GM11168 (cell line): ENCODE measurements around the gene ISLR2.
"Not testable (repeated sequence)": the region's sequence is repeated elsewhere in the genome, so short reads cannot be mapped to it uniquely, and the experiment has no call there.

Source experiments
- in situ Hi-C: fragments of 300-500 bp; cut with MboI; formaldehyde crosslinking; loops from one replicate; pipeline ENCODE4 v1.12.0; 2022; ENCODE audit warnings: low sequenced_read_pairs; ENCODE audit not compliant: unreplicated experiment

ISLR2 gene

GRCh38 chr15:74155766-74156417 lies 25.5 kb downstream of the ISLR2 start:
- in situ Hi-C loops, result no loop called here

- in situ Hi-C loops, result no loop called here
These were observed 26.5 kb downstream of the ISLR2 start for GRCh38 chr15:74156678-74157411.

- in situ Hi-C loops, result no loop called here
These were observed 27.8 kb downstream of the ISLR2 start for GRCh38 chr15:74157868-74158827.

- in situ Hi-C loops, result no loop called here
These were observed 28.7 kb downstream of the ISLR2 start for GRCh38 chr15:74158855-74159650.

GRCh38 chr15:74159773-74160172 lies 29.4 kb downstream of the ISLR2 start:
- in situ Hi-C loops, result no loop called here

- in situ Hi-C loops, result not testable (repeated sequence)
These were observed 30.0 kb downstream of the ISLR2 start for GRCh38 chr15:74160390-74160789.

GRCh38 chr15:74162195-74162536 lies 31.8 kb downstream of the ISLR2 start:
- in situ Hi-C loops, result not testable (repeated sequence)

GRCh38 chr15:74165461-74165860 lies 35.1 kb downstream of the ISLR2 start:
- in situ Hi-C loops, result no loop called here

GRCh38 chr15:74167891-74168331 lies 37.5 kb downstream of the ISLR2 start:
- in situ Hi-C loops, result no loop called here

- in situ Hi-C loops, result no loop called here
These were observed 38.3 kb downstream of the ISLR2 start for GRCh38 chr15:74168711-74169126.

- in situ Hi-C loops, result no loop called here
These were observed 39.9 kb downstream of the ISLR2 start for GRCh38 chr15:74170071-74170844.

GRCh38 chr15:74170875-74171578 lies 40.6 kb downstream of the ISLR2 start:
- in situ Hi-C loops, result no loop called here

- in situ Hi-C loops, result no loop called here
These were observed 41.7 kb downstream of the ISLR2 start for GRCh38 chr15:74171965-74172541.

- in situ Hi-C loops, result no loop called here
These were observed 42.5 kb downstream of the ISLR2 start for GRCh38 chr15:74172701-74173379.

GRCh38 chr15:74173380-74174218 lies 43.2 kb downstream of the ISLR2 start, which contains the start of gene ISLR:
Gene ISLR (plus strand): TSS chr15:74173710. CDS start chr15:74174859, 1,149 bp downstream.
- in situ Hi-C loops, result no loop called here

GRCh38 chr15:74174219-74174957 lies 44.0 kb downstream of the ISLR2 start:
- in situ Hi-C loops, result no loop called here
